Raji (cell line): ENCODE data around the gene GAA.
A peak's percentile ranks its signal among the peaks of the same experiment; 100 is the strongest.

Experiments used
- POLR2A ChIP-seq: IDR thresholded peaks from 2 replicates; pipeline ENCODE4 v1.6.1; 2011; ENCODE audit warnings: low read depth, low read length, control low read depth; ENCODE audit not compliant: insufficient read depth

The GAA gene

DNA sequence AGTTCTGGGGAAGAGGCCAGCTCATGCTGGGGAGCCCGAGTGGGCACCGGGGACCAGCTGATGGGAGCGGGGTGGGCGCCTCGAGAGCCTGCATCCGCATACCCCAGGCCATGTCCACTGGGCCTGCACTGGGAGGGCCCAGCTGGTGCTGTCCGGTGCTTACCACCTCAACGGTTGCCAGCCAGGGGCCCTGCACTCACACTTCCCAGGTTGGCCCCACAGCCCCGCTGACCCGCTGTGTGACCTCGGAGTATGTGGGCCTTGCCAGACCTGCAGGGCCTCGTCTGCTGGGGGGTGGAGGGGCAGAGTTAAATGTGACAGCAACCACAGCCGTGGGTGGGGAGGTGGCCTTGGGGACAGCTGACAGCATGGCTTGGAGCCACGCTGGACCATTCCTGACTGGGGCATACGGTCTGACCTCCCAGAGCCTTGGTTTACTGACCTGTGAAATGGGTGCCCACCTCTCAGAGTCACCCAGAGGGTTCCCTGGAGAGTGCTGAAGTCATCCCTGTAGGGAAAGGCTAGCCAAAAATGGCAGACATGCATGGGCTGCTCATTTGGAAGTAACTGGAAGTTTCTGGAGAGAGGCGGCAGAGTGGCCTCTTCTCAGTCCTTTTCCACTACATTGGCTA lies 5.4 kb upstream of the GAA start:
- TF ChIP-seq POLR2A = no peak

GRCh38 chr17:80096561-80097021 lies 4.8 kb upstream of the GAA start:
- no peak for TF ChIP-seq POLR2A

DNA sequence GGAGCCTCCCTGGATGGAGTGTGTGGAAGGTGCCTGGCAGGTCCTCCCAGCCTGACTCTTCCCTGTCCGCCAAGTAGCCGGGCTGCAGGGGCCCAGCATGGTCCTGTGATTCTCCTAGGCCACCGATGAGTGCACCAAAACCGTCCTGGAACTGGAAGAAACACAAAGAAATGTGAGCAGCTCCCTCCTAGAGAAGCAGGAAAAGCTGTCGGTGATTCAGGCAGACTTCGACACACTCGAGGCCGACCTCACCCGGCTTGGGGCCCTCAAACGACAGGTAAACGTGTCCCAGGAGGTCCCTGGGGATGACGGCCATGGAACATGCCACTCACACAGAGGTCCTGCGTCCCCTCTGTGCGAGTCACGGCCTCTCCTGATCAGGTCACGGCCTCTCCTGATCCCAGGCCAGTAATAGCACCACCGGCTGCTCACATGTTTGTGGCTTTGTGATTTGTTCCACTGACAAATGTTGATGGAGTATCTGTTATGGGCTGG lies 4.2 kb upstream of the GAA start:
- TF ChIP-seq POLR2A = no peak

GRCh38 chr17:80097844-80098691 lies 3.3 kb upstream of the GAA start:
- no peak for TF ChIP-seq POLR2A

GRCh38 chr17:80099291-80100034 lies 1.9 kb upstream of the GAA start:
- no peak for TF ChIP-seq POLR2A

DNA sequence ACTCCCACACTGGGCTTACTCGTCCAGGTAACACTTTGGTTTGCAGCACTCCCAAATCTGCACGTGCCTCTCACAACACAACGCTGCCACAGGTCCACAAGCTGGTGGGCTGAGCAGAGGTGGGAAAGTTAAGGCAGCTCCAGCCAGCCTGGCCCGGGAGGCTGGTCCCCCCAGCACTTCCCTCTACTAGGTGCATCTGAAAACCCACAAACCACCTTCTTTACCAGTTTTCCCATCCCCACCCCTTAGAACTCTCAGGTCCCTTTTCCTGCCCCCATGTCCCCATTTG lies 1.4 kb upstream of the GAA start:
- TF ChIP-seq POLR2A = no peak

DNA sequence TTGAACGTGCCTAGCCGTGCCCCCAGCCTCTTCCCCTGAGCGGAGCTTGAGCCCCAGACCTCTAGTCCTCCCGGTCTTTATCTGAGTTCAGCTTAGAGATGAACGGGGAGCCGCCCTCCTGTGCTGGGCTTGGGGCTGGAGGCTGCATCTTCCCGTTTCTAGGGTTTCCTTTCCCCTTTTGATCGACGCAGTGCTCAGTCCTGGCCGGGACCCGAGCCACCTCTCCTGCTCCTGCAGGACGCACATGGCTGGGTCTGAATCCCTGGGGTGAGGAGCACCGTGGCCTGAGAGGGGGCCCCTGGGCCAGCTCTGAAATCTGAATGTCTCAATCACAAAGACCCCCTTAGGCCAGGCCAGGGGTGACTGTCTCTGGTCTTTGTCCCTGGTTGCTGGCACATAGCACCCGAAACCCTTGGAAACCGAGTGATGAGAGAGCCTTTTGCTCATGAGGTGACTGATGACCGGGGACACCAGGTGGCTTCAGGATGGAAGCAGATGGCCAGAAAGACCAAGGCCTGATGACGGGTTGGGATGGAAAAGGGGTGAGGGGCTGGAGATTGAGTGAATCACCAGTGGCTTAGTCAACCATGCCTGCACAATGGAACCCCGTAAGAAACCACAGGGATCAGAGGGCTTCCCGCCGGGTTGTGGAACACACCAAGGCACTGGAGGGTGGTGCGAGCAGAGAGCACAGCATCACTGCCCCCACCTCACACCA lies 724 bp downstream of the GAA start:
- TF ChIP-seq POLR2A = no peak

- peak; percentile 22; the same call in 1 of the 2 replicates for TF ChIP-seq POLR2A
Measured at GRCh38 chr17:80102664-80103448, 1.5 kb downstream of the GAA start.

DNA sequence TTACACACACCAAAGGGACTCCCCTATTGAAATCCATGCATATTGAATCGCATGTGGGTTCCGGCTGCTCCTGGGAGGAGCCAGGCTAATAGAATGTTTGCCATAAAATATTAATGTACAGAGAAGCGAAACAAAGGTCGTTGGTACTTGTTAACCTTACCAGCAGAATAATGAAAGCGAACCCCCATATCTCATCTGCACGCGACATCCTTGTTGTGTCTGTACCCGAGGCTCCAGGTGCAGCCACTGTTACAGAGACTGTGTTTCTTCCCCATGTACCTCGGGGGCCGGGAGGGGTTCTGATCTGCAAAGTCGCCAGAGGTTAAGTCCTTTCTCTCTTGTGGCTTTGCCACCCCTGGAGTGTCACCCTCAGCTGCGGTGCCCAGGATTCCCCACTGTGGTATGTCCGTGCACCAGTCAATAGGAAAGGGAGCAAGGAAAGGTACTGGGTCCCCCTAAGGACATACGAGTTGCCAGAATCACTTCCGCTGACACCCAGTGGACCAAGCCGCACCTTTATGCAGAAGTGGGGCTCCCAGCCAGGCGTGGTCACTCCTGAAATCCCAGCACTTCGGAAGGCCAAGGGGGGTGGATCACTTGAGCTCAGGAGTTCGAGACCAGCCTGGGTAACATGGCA lies 2.2 kb downstream of the GAA start:
- TF ChIP-seq POLR2A = no peak

GRCh38 chr17:80104321-80104955 lies 3.1 kb downstream of the GAA start:
- no peak for TF ChIP-seq POLR2A

GRCh38 chr17:80104956-80105375 lies 3.6 kb downstream of the GAA start:
- no peak for TF ChIP-seq POLR2A

GRCh38 chr17:80105762-80106161 lies 4.4 kb downstream of the GAA start:
- TF ChIP-seq POLR2A = no peak

DNA sequence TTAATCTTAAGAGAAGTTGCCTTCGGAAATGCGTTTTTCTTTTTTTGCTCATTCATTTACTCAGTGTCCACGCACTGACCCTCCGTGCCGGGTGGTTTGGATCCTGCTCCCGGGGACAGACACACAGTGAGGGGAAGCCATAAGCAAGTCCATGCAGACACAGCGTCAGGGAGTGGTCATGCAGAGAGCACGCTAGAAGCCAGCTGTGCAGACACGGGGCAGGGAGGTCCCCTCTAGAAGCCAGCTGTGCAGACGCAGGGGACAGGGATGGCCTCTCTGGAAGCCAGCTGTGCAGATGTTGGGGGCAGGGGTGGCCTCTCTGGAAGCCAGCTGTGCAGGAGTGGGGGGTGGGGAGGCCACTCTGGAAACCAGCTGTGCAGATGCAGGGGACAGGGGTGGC lies 4.8 kb downstream of the GAA start:
- no peak for TF ChIP-seq POLR2A
